Spleen (tissue), 11 donors: ENCODE results near the gene BTBD10. TPM values are rescaled to one million over a fixed set of nuclear protein-coding genes. Genes with fewer than 3 reads are reported as not detected.

Source experiments
- DNase-seq: peaks from one replicate; pipeline ENCODE4 v3.0.0-alpha.2; 2020
- H3K27ac ChIP-seq, 8 donors: fragments of 200-600 bp; sonication (generic) in 7 of 8; 1 replicate in 4 of 8; 2 replicates in 4 of 8; pipeline versions ENCODE4 v1.5.0 to v1.8.0; 2016 to 2021; ENCODE audit warnings: inconsistent platforms in 4 of 8, mild to moderate bottlenecking in 4 of 8, moderate library complexity in 1 of 8
- H3K27me3 ChIP-seq, 7 donors: fragments of 200-600 bp; sonication (generic) in 6 of 7; replicated peaks in 1 of 7; 1 replicate in 4 of 7; 2 replicates in 3 of 7; pipeline versions ENCODE4 v1.5.0 to v1.8.0; 2016 to 2021; ENCODE audit warnings: inconsistent platforms in 3 of 7, mild to moderate bottlenecking in 1 of 7
- H3K36me3 ChIP-seq, 6 donors: fragments of 200-600 bp; sonication (generic) in 5 of 6; 1 replicate in 4 of 6; 2 replicates in 2 of 6; pipeline versions ENCODE4 v1.5.0 to v1.8.0; 2016 to 2021; ENCODE audit warnings: inconsistent platforms in 2 of 6
- H3K4me1 ChIP-seq, 6 donors: fragments of 200-600 bp; sonication (generic) in 5 of 6; 1 replicate in 3 of 6; 2 replicates in 3 of 6; pipeline versions ENCODE4 v1.5.0 to v1.8.0; 2016 to 2021; ENCODE audit warnings: inconsistent platforms in 3 of 6
- H3K4me3 ChIP-seq, 8 donors: fragments of 200-600 bp; sonication (generic) in 7 of 8; 1 replicate in 4 of 8; 2 replicates in 4 of 8; pipeline versions ENCODE4 v1.5.0 to v1.8.0; 2016 to 2021; ENCODE audit warnings: inconsistent platforms in 4 of 8, mild to moderate bottlenecking in 4 of 8, moderate library complexity in 2 of 8
- H3K9me3 ChIP-seq, 8 donors: fragments of 200-600 bp; sonication (generic) in 7 of 8; 1 replicate in 4 of 8; 2 replicates in 4 of 8; pipeline versions ENCODE4 v1.5.0 to v1.8.0; 2016 to 2021; ENCODE audit warnings: inconsistent platforms in 4 of 8
- POLR2A ChIP-seq, 3 donors: fragments of 450-650 bp; IDR thresholded peaks; one replicate each; pipeline ENCODE4 v1.5.1; 2017; ENCODE audit warnings: antibody characterized with exemption in 3 of 3, mild to moderate bottlenecking in 1 of 3
- POLR2AphosphoS5 ChIP-seq, 3 donors: sonication (generic); formaldehyde crosslinking; IDR thresholded peaks; one replicate each; pipeline ENCODE4 v1.5.1; 2017; ENCODE audit warnings: antibody characterized with exemption in 3 of 3
- WGBS, 5 donors: extraction: QIAGEN DNeasy Blood & Tissue Kit in 3 of 5; methylation state at CpG; one replicate each; pipeline versions ENCODE4 v1.1.5 to v1.1.7; 2013 to 2018; 5-methylcytosine and 5-hydroxymethylcytosine counted together
- intact Hi-C: fragments of 100-400 bp; cut with DNase I; formaldehyde crosslinking; loops from one replicate; pipeline ENCODE4 v1.15.0; 2023; ENCODE audit warnings: low total_unique reads
- polyA plus RNA-seq, 3 donors: library from polyadenylated mRNA; stranded (reverse); fragments of 200-250 nt; gene quantifications; one replicate each; pipeline ENCODE4 v1.2.1, GENCODE V29; 2013
- total RNA-seq, 7 donors: library from RNA; depleted of rRNA in 3 of 7; stranded (reverse); fragments of >200 nt in 3 of 7; fragmentation: NEBNext Ultra II Directional in 4 of 7; extraction: Animal tissue kit (Norgen Biotek cat#: 25700) in 4 of 7; gene quantifications; one replicate each; pipeline versions ENCODE4 v1.1.0 to v1.2.1, GENCODE V29; 2016 to 2021
- TF ChIP-seq, protein P1 (sequence below), 11 experiments: fragments of 200-600 bp in 7 of 11; fragments of 450-650 bp in 4 of 11; sonication (generic) in 4 of 11; IDR thresholded peaks in 8 of 11; conservative IDR thresholded peaks in 3 of 11; 1 replicate in 7 of 11; 2 replicates in 4 of 11; pipeline versions ENCODE4 v1.4.0 to v1.8.0; 2016 to 2021; ENCODE audit warnings: antibody characterized with exemption in 11 of 11, inconsistent platforms in 4 of 11, mild to moderate bottlenecking in 1 of 11
- donor health status: healthy with polysubstance abuse.
- donor health status: DM: no; HTN: no; CAD: no; lungs with moderate emphysema.
- donor health status: DM: no; HTN: no; CAD: no.
- donor health status: Bipolar disorder and iron deficiency.
- donor health status: healthy.
- donor health status: DM: no; HTN: no; CAD: no.
- donor health status: DM: yes; HTN: yes; CAD: no.

The BTBD10 gene
- total and polyA plus RNA-seq, 10 donors: 8.8 to 32.5 (median 25.1) TPM

DNA sequence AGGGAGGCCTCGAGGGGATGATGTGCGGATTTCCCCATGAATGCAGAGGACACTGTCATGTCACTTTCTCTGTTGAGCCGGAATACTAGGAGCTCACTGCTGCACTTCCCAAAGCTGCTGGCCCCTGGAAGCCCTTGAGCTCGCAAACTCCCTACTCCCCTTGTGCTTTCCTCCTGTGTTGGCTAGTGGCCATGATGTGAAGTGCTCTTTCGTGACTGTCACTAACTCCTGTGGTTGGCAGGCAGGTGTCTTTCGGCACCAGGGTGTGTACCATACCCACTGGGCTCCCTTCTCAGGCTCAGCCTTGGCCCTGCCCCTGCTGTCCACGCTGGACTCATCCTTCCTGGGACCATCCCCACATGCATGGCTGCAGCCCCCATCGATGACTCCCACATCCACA is 86.2 kb downstream of the BTBD10 start:
- TF ChIP-seq POLR2AphosphoS5 (IDR thresholded peaks at IDR 0.05): peak in 1 of 3 donors; percentile 20
- TF ChIP-seq, protein P1, sequence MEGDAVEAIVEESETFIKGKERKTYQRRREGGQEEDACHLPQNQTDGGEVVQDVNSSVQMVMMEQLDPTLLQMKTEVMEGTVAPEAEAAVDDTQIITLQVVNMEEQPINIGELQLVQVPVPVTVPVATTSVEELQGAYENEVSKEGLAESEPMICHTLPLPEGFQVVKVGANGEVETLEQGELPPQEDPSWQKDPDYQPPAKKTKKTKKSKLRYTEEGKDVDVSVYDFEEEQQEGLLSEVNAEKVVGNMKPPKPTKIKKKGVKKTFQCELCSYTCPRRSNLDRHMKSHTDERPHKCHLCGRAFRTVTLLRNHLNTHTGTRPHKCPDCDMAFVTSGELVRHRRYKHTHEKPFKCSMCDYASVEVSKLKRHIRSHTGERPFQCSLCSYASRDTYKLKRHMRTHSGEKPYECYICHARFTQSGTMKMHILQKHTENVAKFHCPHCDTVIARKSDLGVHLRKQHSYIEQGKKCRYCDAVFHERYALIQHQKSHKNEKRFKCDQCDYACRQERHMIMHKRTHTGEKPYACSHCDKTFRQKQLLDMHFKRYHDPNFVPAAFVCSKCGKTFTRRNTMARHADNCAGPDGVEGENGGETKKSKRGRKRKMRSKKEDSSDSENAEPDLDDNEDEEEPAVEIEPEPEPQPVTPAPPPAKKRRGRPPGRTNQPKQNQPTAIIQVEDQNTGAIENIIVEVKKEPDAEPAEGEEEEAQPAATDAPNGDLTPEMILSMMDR (IDR thresholded peaks at IDR 0.05 in 8 of 11, conservative IDR thresholded peaks at IDR 0.05 in 3 of 11): no peak
- intact Hi-C loops: no loop called here
- WGBS, 5 donors: 92 to 97% (median 95%) methylated on average over 8 of the region's 8 CpGs
- H3K9me3 ChIP-seq: no peaks in the 10 kb centered on the region
- peaks cover 0 to 11% (median 0%) of the 10 kb centered on the region in 6 donors for H3K4me1 ChIP-seq
- DNase-seq: no peak
- no peaks in the 10 kb centered on the region for H3K27me3 ChIP-seq
- peaks cover 0 to 100% (median 93%) of the 10 kb centered on the region in 6 donors for H3K36me3 ChIP-seq
- no peak overlapping the region for H3K27ac ChIP-seq
- H3K4me3 ChIP-seq: no peak overlapping the region

DNA sequence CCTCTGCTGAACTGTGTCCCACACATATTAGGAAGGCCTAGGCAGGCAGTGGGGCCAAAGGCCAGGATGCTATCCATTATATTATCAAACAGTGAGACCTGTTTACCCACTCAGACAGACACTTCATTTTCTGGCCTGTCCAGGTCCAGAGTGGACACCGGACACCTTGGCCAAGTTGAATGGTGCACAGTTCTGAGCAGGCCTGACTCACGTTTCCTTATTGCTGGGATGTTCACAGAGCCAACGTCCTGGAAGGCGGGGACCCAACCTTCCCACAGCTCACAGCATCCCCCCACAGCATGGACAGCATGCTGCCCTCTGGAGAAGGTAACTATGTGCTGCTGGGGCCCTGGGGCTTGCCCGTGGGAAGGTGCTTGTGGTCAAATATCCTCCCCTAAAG is 86.6 kb downstream of the BTBD10 start:
- H3K36me3 ChIP-seq: peaks cover 0 to 100% (median 93%) of the 10 kb centered on the region in 6 donors
- intact Hi-C loops: no loop called here
- WGBS, 5 donors: 82 to 90% (median 85%) methylated on average over 4 to 5 of the region's 5 CpGs

GRCh38 chr11:13375798-13376197 is 87.2 kb downstream of the BTBD10 start:
- no peak for DNase-seq
- Histone ChIP-seq H3K4me3 (no peak overlapping the region), H3K27me3 (no peaks in the 10 kb centered on the region), H3K27ac (peak overlapping the region in 1 of 8 donors; percentile 16), H3K36me3 (peaks cover 0 to 100% (median 94%) of the 10 kb centered on the region in 6 donors), H3K9me3 (no peaks in the 10 kb centered on the region), H3K4me1 (peaks cover 0 to 11% (median 0%) of the 10 kb centered on the region in 6 donors)
- intact Hi-C loops: no loop called here
- TF ChIP-seq POLR2AphosphoS5 (IDR thresholded peaks at IDR 0.05): no peak
- TF ChIP-seq POLR2A (IDR thresholded peaks at IDR 0.05): no peak

More for the DNA sequence above, 86.6 kb downstream of the BTBD10 start:
- no peak overlapping the region for H3K4me3 ChIP-seq
- no peak for DNase-seq
- no peak overlapping the region for H3K27ac ChIP-seq
- no peaks in the 10 kb centered on the region for H3K27me3 ChIP-seq
- peaks cover 0 to 11% (median 0%) of the 10 kb centered on the region in 6 donors for H3K4me1 ChIP-seq
- TF ChIP-seq, protein P1 (IDR thresholded peaks at IDR 0.05 in 8 of 11, conservative IDR thresholded peaks at IDR 0.05 in 3 of 11): no peak
- TF ChIP-seq POLR2A (IDR thresholded peaks at IDR 0.05) (no peak), POLR2AphosphoS5 (IDR thresholded peaks at IDR 0.05) (no peak)
- no peaks in the 10 kb centered on the region for H3K9me3 ChIP-seq

DNA sequence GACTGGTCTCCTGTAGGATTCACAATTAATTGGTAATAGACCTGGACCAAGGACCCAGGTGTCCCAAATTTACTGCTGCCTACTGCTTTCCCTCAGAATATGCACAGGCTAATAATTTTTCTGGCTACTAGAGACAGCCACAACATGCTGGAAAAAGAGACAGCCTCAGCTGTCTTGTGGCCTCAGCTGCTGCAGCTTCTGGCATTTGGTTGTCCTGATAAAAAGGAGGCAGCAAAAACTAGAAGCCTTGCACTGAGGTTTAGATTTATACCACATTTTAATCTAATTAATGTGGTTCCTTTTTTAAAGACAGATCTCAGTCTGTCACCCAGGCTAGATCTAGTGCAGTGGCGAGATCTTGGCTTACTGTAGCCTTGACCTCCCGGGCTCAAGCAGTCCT is 89.8 kb downstream of the BTBD10 start:
- 73 to 98% (median 95%) methylated on average over 2 of the region's 2 CpGs for WGBS, 5 donors
- no peak for DNase-seq
- Histone ChIP-seq H3K4me1 (peaks cover 0 to 11% (median 0%) of the 10 kb centered on the region in 6 donors), H3K36me3 (peaks cover 0 to 100% (median 92%) of the 10 kb centered on the region in 6 donors), H3K27me3 (no peaks in the 10 kb centered on the region), H3K9me3 (no peaks in the 10 kb centered on the region), H3K27ac (no peak overlapping the region), H3K4me3 (no peak overlapping the region)
- TF ChIP-seq, protein P1 (IDR thresholded peaks at IDR 0.05 in 8 of 11, conservative IDR thresholded peaks at IDR 0.05 in 3 of 11): no peak
- TF ChIP-seq POLR2A (IDR thresholded peaks at IDR 0.05) (no peak), POLR2AphosphoS5 (IDR thresholded peaks at IDR 0.05) (no peak)
- intact Hi-C loops: no loop called here

DNA sequence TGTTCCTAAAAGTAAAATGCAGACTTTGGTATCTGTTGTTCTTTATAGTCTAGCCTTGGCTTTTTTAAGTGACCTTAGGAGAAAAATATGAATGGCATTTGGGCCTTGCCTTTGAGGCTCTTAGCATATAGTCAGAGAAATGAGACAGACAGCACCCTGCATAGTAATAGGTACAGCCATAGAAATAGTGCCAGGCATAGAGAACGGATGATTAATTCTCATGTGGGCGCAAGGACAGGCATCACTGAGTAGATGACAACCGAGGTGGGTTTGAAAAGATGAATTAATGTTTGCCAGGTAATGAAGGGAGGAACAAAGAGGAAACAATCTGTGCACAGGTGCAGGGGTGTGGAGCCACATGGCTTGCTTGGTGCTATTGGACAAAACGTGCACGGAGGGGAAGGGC is 95.0 kb downstream of the BTBD10 start:
- intact Hi-C loops: no loop called here
- no peaks in the 10 kb centered on the region for H3K27me3 ChIP-seq
- WGBS, 5 donors: 82 to 90% (median 83%) methylated on average over 5 of the region's 5 CpGs
- no peaks in the 10 kb centered on the region for H3K4me1 ChIP-seq
- no peaks in the 10 kb centered on the region for H3K9me3 ChIP-seq
- no peak overlapping the region for H3K27ac ChIP-seq
- no peak overlapping the region for H3K4me3 ChIP-seq
- TF ChIP-seq POLR2A (IDR thresholded peaks at IDR 0.05) (no peak), POLR2AphosphoS5 (IDR thresholded peaks at IDR 0.05) (no peak)
- TF ChIP-seq, protein P1 (IDR thresholded peaks at IDR 0.05 in 8 of 11, conservative IDR thresholded peaks at IDR 0.05 in 3 of 11): no peak
- DNase-seq: no peak
- H3K36me3 ChIP-seq: peaks cover 0 to 100% (median 91%) of the 10 kb centered on the region in 6 donors
